Stimulated activated CD4-positive, alpha-beta T cell treated with anti-CD3 and anti-CD28 coated beads, Interleukin-1b, Interleukin-23, amount 100 ng/mL, for 24 hours (primary cell): Measurements from ENCODE around the gene FOXD4.
"Not testable (repeated sequence)": the region's sequence is repeated elsewhere in the genome, so short reads cannot be mapped to it uniquely, and the experiment has no call there.

Source experiments
- DNase-seq, 4 experiments: peaks; one replicate each; pipeline ENCODE4 v3.0.0-alpha.2; 2020; ENCODE audit warnings: low read depth in 4 of 4, low spot score in 1 of 4

Gene FOXD4

GRCh38 chr9:94323-94722 is 23.9 kb downstream of the FOXD4 start:
- DNase-seq: not testable (repeated sequence)

- not testable (repeated sequence) for DNase-seq
Measured at GRCh38 chr9:93909-94308, 24.3 kb downstream of the FOXD4 start.

- not testable (repeated sequence) for DNase-seq
Measured at GRCh38 chr9:90851-91250, 27.4 kb downstream of the FOXD4 start.

GRCh38 chr9:88396-89037 is 29.7 kb downstream of the FOXD4 start:
- DNase-seq: not testable (repeated sequence)

- DNase-seq: not testable (repeated sequence)
Measured at GRCh38 chr9:87860-88259, 30.4 kb downstream of the FOXD4 start.

GRCh38 chr9:87105-87504 is 31.1 kb downstream of the FOXD4 start:
- not testable (repeated sequence) for DNase-seq

GRCh38 chr9:86697-87096 is 31.5 kb downstream of the FOXD4 start:
- not testable (repeated sequence) for DNase-seq

GRCh38 chr9:82932-83689 is 35.1 kb downstream of the FOXD4 start:
- not testable (repeated sequence) for DNase-seq

- DNase-seq: not testable (repeated sequence)
Measured at GRCh38 chr9:78333-78732, 39.9 kb downstream of the FOXD4 start.

- DNase-seq: not testable (repeated sequence)
Measured at GRCh38 chr9:76389-76788, 41.8 kb downstream of the FOXD4 start.

- not testable (repeated sequence) for DNase-seq
Measured at GRCh38 chr9:73900-74525, 44.2 kb downstream of the FOXD4 start.

GRCh38 chr9:73076-73899 is 44.9 kb downstream of the FOXD4 start:
- DNase-seq: not testable (repeated sequence)
